Transverse colon (tissue), 4 donors: Measurements from ENCODE around the gene AVPR2.

Source experiments
- CTCF ChIP-seq, 5 experiments: fragments of 200-600 bp in 3 of 5; fragments of 450-650 bp in 2 of 5; sonication (generic) in 3 of 5; IDR thresholded peaks; 1 replicate in 2 of 5; 2 replicates in 3 of 5; pipeline ENCODE4 v1.5.1; 2016 to 2017; ENCODE audit warnings: antibody characterized with exemption in 5 of 5, inconsistent platforms in 3 of 5, mild to moderate bottlenecking in 2 of 5, moderate library complexity in 1 of 5
- EP300 ChIP-seq: sonication (generic); formaldehyde crosslinking; IDR thresholded peaks from one replicate; pipeline ENCODE4 v1.6.1; 2017; ENCODE audit warnings: antibody characterized with exemption, low read depth
- POLR2A ChIP-seq: fragments of 450-650 bp; IDR thresholded peaks from one replicate; pipeline ENCODE4 v1.6.1; 2016; ENCODE audit warnings: antibody characterized with exemption, mild to moderate bottlenecking, moderate library complexity
- POLR2AphosphoS5 ChIP-seq, 3 donors: sonication (generic); formaldehyde crosslinking; IDR thresholded peaks; one replicate each; pipeline ENCODE4 v1.6.1; 2016; ENCODE audit warnings: antibody characterized with exemption in 3 of 3

- TF ChIP-seq EP300 (no peak), CTCF (IDR thresholded peaks at IDR 0.05) (no peak), POLR2A (no peak), POLR2AphosphoS5 (IDR thresholded peaks at IDR 0.05) (no peak)
Observed at GRCh38 chrX:153873282-153874084, 31.0 kb upstream of the AVPR2 start.
